Prostate gland (tissue), 2 donors: Measurements from ENCODE around the gene COL4A3.

Experiments used
- CTCF ChIP-seq, 4 experiments: fragments of 200-600 bp in 2 of 4; fragments of 450-650 bp in 2 of 4; sonication (generic) in 2 of 4; IDR thresholded peaks; 1 replicate in 3 of 4; 2 replicates in 1 of 4; pipeline ENCODE4 v1.5.1; 2016 to 2019; ENCODE audit warnings: antibody characterized with exemption in 4 of 4, mild to moderate bottlenecking in 2 of 4, moderate library complexity in 2 of 4
- POLR2A ChIP-seq: fragments of 450-650 bp; IDR thresholded peaks from one replicate; pipeline ENCODE4 v1.6.1; 2016; ENCODE audit warnings: antibody characterized with exemption, mild to moderate bottlenecking
- POLR2AphosphoS5 ChIP-seq: sonication (generic); formaldehyde crosslinking; IDR thresholded peaks from one replicate; pipeline ENCODE4 v1.6.1; 2017; ENCODE audit warnings: antibody characterized with exemption

GRCh38 chr2:227152093-227152766 lies 12.2 kb upstream of the COL4A3 start:
- TF ChIP-seq POLR2A (no peak), CTCF (IDR thresholded peaks at IDR 0.05) (no peak), POLR2AphosphoS5 (no peak)
